Thyroid gland (tissue), 4 donors: ENCODE measurements around the gene BCAM. TPM values are rescaled to one million over a fixed set of nuclear protein-coding genes. Genes with fewer than 3 reads are reported as not detected.

Experiments used
- DNase-seq, 2 donors: peaks; one replicate each; pipeline ENCODE4 v3.0.0-alpha.2; 2019
- H3K27ac ChIP-seq, 3 donors: fragments of 200-600 bp; sonication (generic); 1 replicate in 2 of 3; 2 replicates in 1 of 3; pipeline ENCODE4 v1.5.1; 2016 to 2019; ENCODE audit warnings: mild to moderate bottlenecking in 1 of 3, moderate library complexity in 1 of 3
- H3K27me3 ChIP-seq: fragments of 200-600 bp; sonication (generic); one replicate; pipeline ENCODE4 v1.5.1; 2019
- H3K36me3 ChIP-seq, 2 donors: fragments of 200-600 bp; sonication (generic); one replicate each; pipeline ENCODE4 v1.5.1; 2016 to 2019
- H3K4me1 ChIP-seq, 2 donors: fragments of 200-600 bp; sonication (generic); one replicate each; pipeline ENCODE4 v1.5.1; 2017 to 2019
- H3K4me3 ChIP-seq, 3 donors: fragments of 200-600 bp; sonication (generic); replicated peaks in 1 of 3; 1 replicate in 2 of 3; 2 replicates in 1 of 3; pipeline ENCODE4 v1.5.1; 2016; ENCODE audit warnings: mild to moderate bottlenecking in 1 of 3
- H3K9me3 ChIP-seq: fragments of 200-600 bp; sonication (generic); one replicate; pipeline ENCODE4 v1.5.1; 2017
- CTCF ChIP-seq, 6 experiments: fragments of 200-600 bp in 3 of 6; fragments of 450-650 bp in 3 of 6; sonication (generic) in 3 of 6; IDR thresholded peaks; one replicate each; pipeline ENCODE4 v1.5.1; 2016 to 2019; ENCODE audit warnings: antibody characterized with exemption in 6 of 6, mild to moderate bottlenecking in 2 of 6, inconsistent platforms in 1 of 6, moderate library complexity in 1 of 6
- POLR2A ChIP-seq, 2 donors: fragments of 450-650 bp; IDR thresholded peaks; one replicate each; pipeline ENCODE4 v1.6.1; 2017; ENCODE audit warnings: antibody characterized with exemption in 2 of 2, mild to moderate bottlenecking in 2 of 2, moderate library complexity in 1 of 2
- WGBS, 2 donors: methylation state at CpG; one replicate each; pipeline ENCODE4 v1.1.5; 2017; 5-methylcytosine and 5-hydroxymethylcytosine counted together
- intact Hi-C: fragments of 100-400 bp; cut with DNase I; formaldehyde crosslinking; loops from one replicate; pipeline ENCODE4 v1.15.1; 2023
- total RNA-seq, 4 donors: library from RNA; depleted of rRNA; stranded (reverse); fragments of >200 nt; gene quantifications; one replicate each; pipeline ENCODE4 v1.2.3, GENCODE V29; 2016

Gene BCAM
- total RNA-seq, 4 donors from 2014 or later: 156 to 391 (median 285) TPM

- Histone ChIP-seq H3K4me3 (peak overlapping the region; percentile 42 to 85 (median 47)), H3K36me3 (no peaks in the 10 kb centered on the region), H3K9me3 (no peaks in the 10 kb centered on the region), H3K27me3 (no peaks in the 10 kb centered on the region), H3K27ac (peak overlapping the region; percentile 79 to 93 (median 92)), H3K4me1 (peaks cover 29 to 35% of the 10 kb centered on the region in 2 donors)
- TF ChIP-seq CTCF (IDR thresholded peaks at IDR 0.05) (no peak), POLR2A (IDR thresholded peaks at IDR 0.05) (no peak)
- intact Hi-C loops: loop anchor here (5.0 kb wide), 1 partner anchor 41 kb away; no protein-coding TSS in a partner anchor
- DNase-seq: peak; percentile 38 to 45
- WGBS, 2 donors: 1 to 2% methylated on average over 19 to 22 of the region's 51 CpGs
Measured at GRCh38 chr19:44846455-44847143, 37.7 kb downstream of the BCAM start.

GRCh38 chr19:44847144-44848035 lies 38.5 kb downstream of the BCAM start:
- Histone ChIP-seq H3K4me1 (peaks cover 29 to 34% of the 10 kb centered on the region in 2 donors), H3K27ac (peak overlapping the region; percentile 79 to 93 (median 92)), H3K9me3 (no peaks in the 10 kb centered on the region), H3K4me3 (peak overlapping the region; percentile 42 to 85 (median 47)), H3K36me3 (no peaks in the 10 kb centered on the region), H3K27me3 (no peaks in the 10 kb centered on the region)
- TF ChIP-seq CTCF (IDR thresholded peaks at IDR 0.05): no peak
- TF ChIP-seq POLR2A (IDR thresholded peaks at IDR 0.05): peak in 1 of 2 donors; percentile 65
- 2 to 3% methylated on average over 19 to 22 of the region's 47 CpGs for WGBS, 2 donors
- intact Hi-C loops: loop anchor here (5.0 kb wide), 1 partner anchor 40 kb away; no protein-coding TSS in a partner anchor
- DNase-seq: peak; percentile 86 to 87

- Histone ChIP-seq H3K9me3 (no peaks in the 10 kb centered on the region), H3K4me3 (peak overlapping the region in 2 of 3 donors; percentile 47 to 85), H3K27ac (peak overlapping the region; percentile 79 to 93 (median 92)), H3K36me3 (no peaks in the 10 kb centered on the region), H3K27me3 (no peaks in the 10 kb centered on the region), H3K4me1 (peaks cover 29 to 34% of the 10 kb centered on the region in 2 donors)
- 12 to 21% methylated on average over 18 to 19 of the region's 19 CpGs for WGBS, 2 donors
- intact Hi-C loops: loop anchor here (5.0 kb wide), 1 partner anchor 39 kb away; no protein-coding TSS in a partner anchor
- peak in 1 of 2 donors; percentile 59 for DNase-seq
- no peak for TF ChIP-seq POLR2A (IDR thresholded peaks at IDR 0.05)
- no peak for TF ChIP-seq CTCF (IDR thresholded peaks at IDR 0.05)
Measured at GRCh38 chr19:44848036-44848811, 39.3 kb downstream of the BCAM start.

- WGBS, 2 donors: 29 to 34% methylated on average over 18 of the region's 18 CpGs
- intact Hi-C loops: loop anchor here (5.0 kb wide), 1 partner anchor 38 kb away; no protein-coding TSS in a partner anchor
Measured at GRCh38 chr19:44848812-44849447, 40.0 kb downstream of the BCAM start.

More at GRCh38 chr19:44848812-44849447, 40.0 kb downstream of the BCAM start:
- peak overlapping the region in 1 of 3 donors; percentile 85 for H3K4me3 ChIP-seq
- peak overlapping the region; percentile 79 to 93 (median 92) for H3K27ac ChIP-seq
- TF ChIP-seq CTCF (IDR thresholded peaks at IDR 0.05): no peak
- TF ChIP-seq POLR2A (IDR thresholded peaks at IDR 0.05): no peak
- peak; percentile 21 to 23 for DNase-seq
- H3K4me1 ChIP-seq: peaks cover 29 to 34% of the 10 kb centered on the region in 2 donors
- no peaks in the 10 kb centered on the region for H3K9me3 ChIP-seq
- no peaks in the 10 kb centered on the region for H3K36me3 ChIP-seq
- H3K27me3 ChIP-seq: no peaks in the 10 kb centered on the region
